Esophagus muscularis mucosa (tissue), 4 donors: Measurements from ENCODE around the gene ABLIM3. TPM values are rescaled to one million over a fixed set of nuclear protein-coding genes. Genes with fewer than 3 reads are reported as not detected.

Experiments
- DNase-seq: peaks from one replicate; pipeline ENCODE4 v3.0.0-alpha.2; 2017; ENCODE audit errors: extremely low spot score
- H3K27ac ChIP-seq, 4 donors: fragments of 200-600 bp; sonication (generic); replicated peaks in 1 of 4; 1 replicate in 3 of 4; 2 replicates in 1 of 4; pipeline ENCODE4 v1.5.1; 2016 to 2019; ENCODE audit warnings: mild to moderate bottlenecking in 1 of 4
- H3K27me3 ChIP-seq, 4 donors: fragments of 200-600 bp; sonication (generic); one replicate each; pipeline versions ENCODE4 v1.5.1 to v1.6.0; 2016 to 2019
- H3K36me3 ChIP-seq, 4 donors: fragments of 200-600 bp; sonication (generic); one replicate each; pipeline ENCODE4 v1.5.1; 2016 to 2019
- H3K4me1 ChIP-seq, 4 donors: fragments of 200-600 bp; sonication (generic); one replicate each; pipeline ENCODE4 v1.5.1; 2016 to 2019
- H3K4me3 ChIP-seq, 4 donors: fragments of 200-600 bp; sonication (generic); 1 replicate in 2 of 4; 2 replicates in 2 of 4; pipeline ENCODE4 v1.5.1; 2016 to 2019; ENCODE audit warnings: mild to moderate bottlenecking in 4 of 4, moderate library complexity in 1 of 4
- H3K9me3 ChIP-seq, 4 donors: fragments of 200-600 bp; sonication (generic); 1 replicate in 3 of 4; 2 replicates in 1 of 4; pipeline ENCODE4 v1.5.1; 2016 to 2019
- CTCF ChIP-seq, 3 experiments: fragments of 200-600 bp in 2 of 3; fragments of 450-650 bp in 1 of 3; sonication (generic) in 2 of 3; IDR thresholded peaks; one replicate each; pipeline ENCODE4 v1.5.1; 2017 to 2019; ENCODE audit warnings: antibody characterized with exemption in 3 of 3, mild to moderate bottlenecking in 2 of 3, moderate library complexity in 1 of 3
- EP300 ChIP-seq: sonication (generic); formaldehyde crosslinking; IDR thresholded peaks from one replicate; pipeline ENCODE4 v1.6.1; 2017; ENCODE audit warnings: antibody characterized with exemption
- POLR2A ChIP-seq: fragments of 450-650 bp; IDR thresholded peaks from one replicate; pipeline ENCODE4 v1.6.1; 2017; ENCODE audit warnings: antibody characterized with exemption, moderate library complexity, mild to moderate bottlenecking, low read depth
- POLR2AphosphoS5 ChIP-seq, 2 donors: sonication (generic); formaldehyde crosslinking; IDR thresholded peaks; one replicate each; pipeline ENCODE4 v1.6.1; 2017; ENCODE audit warnings: antibody characterized with exemption in 2 of 2
- WGBS: methylation state at CpG from one replicate; pipeline ENCODE4 v1.1.5; 2018; 5-methylcytosine and 5-hydroxymethylcytosine counted together
- intact Hi-C: fragments of 100-400 bp; cut with DNase I; formaldehyde crosslinking; loops from one replicate; pipeline ENCODE4 v1.15.1; 2023
- total RNA-seq, 4 donors: library from RNA; depleted of rRNA; stranded (reverse); fragments of >200 nt; gene quantifications; one replicate each; pipeline versions ENCODE4 v1.1.0 to v1.2.1, GENCODE V29; 2016

The ABLIM3 gene
- total RNA-seq, 4 donors from 2014 or later = 40.9 to 64.5 (median 45.8) TPM

GRCh38 chr5:149264439-149265067 is 123.3 kb downstream of the ABLIM3 start:
- peaks cover 0 to 25% (median 0%) of the 10 kb centered on the region in 4 donors for H3K27me3 ChIP-seq
- H3K9me3 ChIP-seq = peaks cover 0 to 12% (median 9%) of the 10 kb centered on the region in 4 donors
- H3K4me3 ChIP-seq = no peak overlapping the region
- TF ChIP-seq CTCF (IDR thresholded peaks at IDR 0.05) = peak in 2 of 3 experiments; percentile 18 to 35
- TF ChIP-seq POLR2AphosphoS5 (IDR thresholded peaks at IDR 0.05) = no peak
- 44% methylated on average over 12 of the region's 12 CpGs for WGBS
- DNase-seq = no peak
- no peaks in the 10 kb centered on the region for H3K36me3 ChIP-seq
- intact Hi-C loops = no loop called here
- peaks cover 0 to 10% (median 0%) of the 10 kb centered on the region in 4 donors for H3K4me1 ChIP-seq
- H3K27ac ChIP-seq = no peak overlapping the region

- Histone ChIP-seq H3K9me3 (peaks cover 0 to 12% (median 9%) of the 10 kb centered on the region in 4 donors), H3K27ac (no peak overlapping the region), H3K27me3 (peaks cover 0 to 25% (median 0%) of the 10 kb centered on the region in 4 donors), H3K4me1 (peaks cover 0 to 10% (median 0%) of the 10 kb centered on the region in 4 donors), H3K4me3 (no peak overlapping the region), H3K36me3 (no peaks in the 10 kb centered on the region)
- WGBS = 92% methylated on average over 7 of the region's 7 CpGs
- intact Hi-C loops = no loop called here
- no peak for DNase-seq
- no peak for TF ChIP-seq CTCF (IDR thresholded peaks at IDR 0.05)
- no peak for TF ChIP-seq POLR2AphosphoS5 (IDR thresholded peaks at IDR 0.05)
- TF ChIP-seq POLR2A = no peak
- no peak for TF ChIP-seq EP300
Measured at GRCh38 chr5:149265068-149265465, 123.8 kb downstream of the ABLIM3 start.

GRCh38 chr5:149265597-149265996 is 124.3 kb downstream of the ABLIM3 start:
- Histone ChIP-seq H3K36me3 (no peaks in the 10 kb centered on the region), H3K4me3 (no peak overlapping the region), H3K9me3 (peaks cover 0 to 12% (median 9%) of the 10 kb centered on the region in 4 donors), H3K27ac (no peak overlapping the region), H3K27me3 (peaks cover 0 to 25% (median 0%) of the 10 kb centered on the region in 4 donors), H3K4me1 (peaks cover 0 to 10% (median 0%) of the 10 kb centered on the region in 4 donors)
- DNase-seq = no peak
- WGBS = 28% methylated on average over 4 of the region's 4 CpGs
- TF ChIP-seq CTCF (IDR thresholded peaks at IDR 0.05) = peak; percentile 37 to 47 (median 38)
- no peak for TF ChIP-seq POLR2A
- intact Hi-C loops = no loop called here

GRCh38 chr5:149267241-149267973 is 126.1 kb downstream of the ABLIM3 start:
- no peak for DNase-seq
- peaks cover 0 to 19% (median 10%) of the 10 kb centered on the region in 4 donors for H3K4me1 ChIP-seq
- peaks cover 0 to 12% (median 9%) of the 10 kb centered on the region in 4 donors for H3K9me3 ChIP-seq
- intact Hi-C loops = no loop called here
- no peak overlapping the region for H3K27ac ChIP-seq
- H3K27me3 ChIP-seq = peaks cover 0 to 20% (median 0%) of the 10 kb centered on the region in 4 donors
- no peak overlapping the region for H3K4me3 ChIP-seq
- TF ChIP-seq EP300 (no peak), POLR2AphosphoS5 (IDR thresholded peaks at IDR 0.05) (no peak), POLR2A (no peak), CTCF (IDR thresholded peaks at IDR 0.05) (no peak)
- H3K36me3 ChIP-seq = no peaks in the 10 kb centered on the region
- 92% methylated on average over 9 of the region's 9 CpGs for WGBS
